HG03025 (cell line): ENCODE data around the gene GOLGA6L9.
"Not testable (repeated sequence)": the region's sequence is repeated elsewhere in the genome, so short reads cannot be mapped to it uniquely, and the experiment has no call there.

Experiments used
- ATAC-seq: cut with Tn5 transposase; IDR thresholded peaks from one replicate; pipeline ENCODE4 v1.9.1; 2021; ENCODE audit warnings: mild to moderate bottlenecking, moderate library complexity; ENCODE audit not compliant: unreplicated experiment, low FRiP score

GOLGA6L9 gene

GRCh38 chr15:82457336-82457735, 27.7 kb downstream of the GOLGA6L9 start:
- not testable (repeated sequence) for ATAC-seq

GRCh38 chr15:82465629-82466028, 36.0 kb downstream of the GOLGA6L9 start:
- not testable (repeated sequence) for ATAC-seq

GRCh38 chr15:82468205-82468604, 38.6 kb downstream of the GOLGA6L9 start:
- ATAC-seq = peak; percentile 57

GRCh38 chr15:82469381-82469780, 39.8 kb downstream of the GOLGA6L9 start:
- ATAC-seq = not testable (repeated sequence)

DNA sequence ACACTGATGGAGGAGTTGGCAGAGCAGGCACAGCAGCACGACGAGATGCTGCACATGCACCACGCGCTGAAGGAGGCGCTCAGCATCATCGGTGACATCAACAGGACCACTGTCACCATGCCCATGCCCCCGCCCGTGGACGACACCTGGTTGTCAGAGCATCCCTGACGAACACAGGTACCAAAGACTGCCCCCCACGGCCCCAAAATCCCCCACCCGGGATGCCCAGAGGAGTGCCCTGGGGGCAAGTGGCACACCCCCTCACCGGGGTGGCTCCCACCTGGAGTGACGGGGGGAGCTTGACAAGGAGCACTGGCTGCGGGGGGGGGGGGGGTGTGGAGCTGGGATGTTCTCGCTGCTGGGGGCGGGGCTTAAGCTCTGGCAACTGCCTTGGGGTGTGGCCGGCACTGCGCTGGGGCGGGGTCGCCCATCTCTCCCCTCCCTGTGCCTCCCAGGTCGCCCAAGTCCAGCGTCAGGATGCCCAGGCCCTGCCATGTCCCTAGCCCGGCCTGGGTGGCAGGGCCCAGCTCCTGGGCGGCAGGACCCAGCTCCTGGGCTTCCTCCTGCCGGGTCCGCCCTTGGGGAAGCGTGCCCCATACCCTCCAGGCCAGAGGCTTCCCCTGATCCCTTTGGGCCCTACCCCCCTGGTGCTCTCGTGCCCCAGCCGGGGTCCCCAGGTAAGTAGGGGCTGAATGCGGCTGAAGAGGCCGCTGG, 42.8 kb downstream of the GOLGA6L9 start:
- ATAC-seq = not testable (repeated sequence)

DNA sequence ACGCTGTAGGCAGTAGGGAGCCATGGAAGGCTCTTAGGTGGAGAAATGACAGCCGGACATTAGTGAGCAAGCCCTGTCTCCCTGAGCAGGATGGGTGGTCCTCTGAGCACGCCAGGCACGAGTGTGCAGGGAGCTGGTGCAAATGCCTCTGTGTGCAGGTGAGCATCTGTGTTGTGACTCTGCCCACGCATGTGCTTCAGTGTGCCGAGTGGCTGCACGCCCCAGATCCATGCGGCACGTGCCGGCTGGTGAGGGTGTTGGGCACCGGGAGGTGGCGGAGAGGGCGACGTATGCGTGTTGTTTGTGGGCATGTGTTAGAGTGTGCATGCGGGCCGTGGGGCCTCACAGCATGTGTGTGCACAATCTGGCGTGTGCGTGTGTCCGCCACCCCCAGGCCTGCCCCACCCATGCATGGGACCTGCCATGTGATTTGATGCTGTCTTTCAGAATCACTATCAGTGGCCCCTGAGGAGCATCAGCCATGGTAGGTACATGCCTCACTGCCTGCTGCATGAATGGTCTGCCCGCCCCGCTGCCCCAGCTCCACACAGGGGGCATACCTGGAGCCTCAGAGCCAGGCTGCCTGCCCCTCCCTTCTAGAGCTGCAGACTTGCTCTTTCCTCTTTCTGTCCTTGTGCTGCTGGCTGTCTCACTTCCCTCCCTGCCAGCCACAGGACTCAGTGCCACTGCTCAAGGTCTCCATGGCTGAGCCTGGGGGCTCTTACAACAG, 45.1 kb downstream of the GOLGA6L9 start:
- ATAC-seq = not testable (repeated sequence)

DNA sequence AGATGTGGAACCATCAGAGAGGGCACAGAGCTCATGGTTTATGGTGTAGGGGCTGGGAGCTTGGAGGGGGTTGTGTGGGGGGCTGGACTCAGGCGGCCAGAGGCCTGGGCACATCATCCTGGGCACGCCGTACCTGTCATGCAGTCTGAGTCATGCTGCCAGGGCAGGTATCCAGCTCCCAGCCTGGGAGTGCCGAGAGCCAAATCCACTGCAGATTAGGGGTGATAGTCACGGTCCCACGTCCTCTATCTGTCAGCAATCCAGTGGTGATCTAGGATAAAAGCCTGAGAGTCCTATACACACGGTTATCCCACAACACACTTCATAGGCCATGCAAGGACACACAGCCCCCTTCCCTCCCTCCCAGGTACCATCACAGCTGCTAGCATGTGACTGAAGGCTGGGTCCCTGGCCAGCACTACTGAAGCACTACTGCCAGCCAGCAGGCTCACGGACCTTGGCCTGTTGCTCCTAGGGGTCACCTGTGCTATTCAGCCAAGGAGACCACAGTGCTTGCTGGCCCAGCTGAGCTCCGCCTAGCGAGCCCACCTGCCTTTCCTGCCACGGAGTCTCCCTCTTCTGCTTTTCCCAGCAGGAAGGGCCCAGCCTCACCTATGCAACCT, 45.8 kb downstream of the GOLGA6L9 start:
- ATAC-seq = not testable (repeated sequence)

DNA sequence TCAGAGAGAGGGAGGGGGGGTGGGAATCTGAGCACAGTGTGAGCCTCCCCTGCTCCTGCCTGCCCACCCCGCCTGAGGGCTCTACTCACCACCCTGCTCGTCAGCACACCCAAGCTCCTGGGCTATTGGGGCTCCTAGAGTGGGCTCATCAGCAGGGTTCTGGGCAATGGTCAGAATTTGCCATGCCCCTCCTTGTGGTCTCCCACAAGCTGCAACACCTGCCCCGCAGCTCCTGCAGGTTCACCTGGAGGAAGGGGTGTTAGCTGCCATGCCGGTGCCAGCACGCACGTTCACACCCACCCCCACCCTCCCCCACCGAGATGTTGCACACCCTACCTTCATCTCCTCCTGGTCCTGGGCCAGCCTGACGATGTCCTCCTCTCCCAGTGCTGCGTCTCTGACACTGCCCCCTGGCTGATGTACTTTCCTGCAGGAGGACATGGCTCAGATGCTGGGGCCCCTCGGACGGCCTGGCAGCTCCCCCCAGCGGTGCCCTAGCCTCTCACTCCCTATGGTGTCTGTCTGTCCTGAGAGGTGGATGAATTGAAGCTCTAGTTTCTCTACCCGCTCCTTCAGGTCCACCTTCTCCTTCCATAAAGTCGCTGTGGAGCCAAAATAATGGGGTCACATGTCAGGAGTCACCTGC, 47.2 kb downstream of the GOLGA6L9 start:
- ATAC-seq = not testable (repeated sequence)

GRCh38 chr15:82477343-82478057, 47.9 kb downstream of the GOLGA6L9 start:
- not testable (repeated sequence) for ATAC-seq
